ENCODE data around the gene ATP8A2.

ATP8A2 gene

DNA sequence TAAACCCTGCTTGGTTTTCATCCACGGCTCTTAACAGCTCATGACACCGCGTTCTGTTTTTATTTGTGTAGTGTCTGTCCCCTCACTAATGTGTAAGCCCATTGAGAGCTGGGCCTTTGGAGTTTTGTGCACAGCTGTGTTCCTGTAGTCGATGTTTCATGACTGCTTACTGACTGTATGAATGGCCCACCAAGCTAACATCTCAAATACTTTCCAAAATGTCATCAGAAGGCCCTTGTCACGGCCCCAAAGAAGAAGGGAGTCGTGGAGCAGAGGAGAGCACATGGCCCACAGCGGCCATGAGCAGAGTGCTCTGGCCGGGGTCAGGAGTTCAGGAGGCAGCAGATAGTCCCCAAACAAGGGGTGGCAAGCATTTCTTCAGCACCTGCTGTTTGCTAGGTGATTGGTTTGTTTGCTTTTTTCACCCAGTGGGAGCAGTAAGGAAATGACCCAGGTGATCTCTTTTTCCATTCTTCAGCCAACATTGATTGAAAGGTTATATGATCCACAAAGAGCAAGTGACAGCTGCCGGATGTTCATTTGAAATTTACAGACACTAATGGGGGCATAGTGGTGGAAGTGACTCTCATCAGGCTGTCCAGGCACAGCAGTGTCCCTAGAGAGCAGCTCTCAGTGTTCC is 315.2 kb downstream of the ATP8A2 start:
- H3K9me3 Mint-ChIP-seq = peaks cover 4% of the 10 kb centered on the region
- no peak for TF ChIP-seq CTCF (IDR thresholded peaks at IDR 0.05)
- no peak overlapping the region for H3K4me3 Mint-ChIP-seq
- H3K36me3 Mint-ChIP-seq (ENCODE audit: low read depth) = no peaks in the 10 kb centered on the region
- H3K4me1 Mint-ChIP-seq = peaks cover 67% of the 10 kb centered on the region
- no peak for DNase-seq
- peak overlapping the region; percentile 81 for H3K27ac Mint-ChIP-seq
- H3K27me3 Mint-ChIP-seq (ENCODE audit: low read depth, poor library complexity) = no peaks in the 10 kb centered on the region

DNA sequence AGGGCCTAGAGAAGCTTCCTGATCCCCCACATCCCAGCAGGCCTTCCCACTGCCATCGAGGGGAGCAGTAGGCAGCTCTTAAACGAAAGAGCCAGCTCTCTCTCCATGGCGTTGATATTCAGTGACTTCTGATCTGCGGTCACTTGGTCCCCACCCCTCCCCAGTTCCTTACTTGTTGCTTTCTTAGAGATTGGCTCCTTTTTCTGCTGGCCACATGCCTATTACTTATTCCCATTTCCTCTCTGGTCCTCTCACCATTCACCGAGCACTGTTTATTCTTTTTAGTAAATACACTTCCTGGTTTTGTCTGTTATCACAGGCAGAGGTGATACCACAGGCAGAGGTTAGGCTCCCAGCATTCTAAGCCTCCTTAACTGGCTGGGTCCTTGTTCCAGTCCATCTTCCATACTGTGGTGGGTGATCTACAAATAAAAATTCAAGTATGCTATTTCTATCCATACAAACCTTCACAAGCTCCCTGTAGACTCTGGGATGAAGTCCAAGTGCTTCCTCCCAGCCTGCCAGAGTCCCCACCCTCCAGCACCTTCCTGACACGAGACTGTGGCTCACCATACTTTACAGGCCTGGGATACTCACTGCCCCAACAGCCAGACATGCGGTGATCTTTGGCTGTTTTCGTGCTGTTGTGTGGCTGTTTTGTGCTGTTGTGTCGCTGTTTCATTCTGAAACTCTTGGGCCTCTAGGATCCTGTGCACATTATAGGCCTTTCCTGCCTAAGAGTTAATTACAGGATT is 315.9 kb downstream of the ATP8A2 start:
- no peak for DNase-seq
- Mint-ChIP-seq H3K4me1 (peaks cover 67% of the 10 kb centered on the region), H3K36me3 (ENCODE audit: low read depth) (no peaks in the 10 kb centered on the region), H3K27ac (peak overlapping the region; percentile 6), H3K4me3 (no peak overlapping the region), H3K27me3 (ENCODE audit: low read depth, poor library complexity) (no peaks in the 10 kb centered on the region), H3K9me3 (no peaks in the 10 kb centered on the region)
- no peak for TF ChIP-seq CTCF (IDR thresholded peaks at IDR 0.05)

GRCh38 chr13:25688536-25688935 is 316.8 kb downstream of the ATP8A2 start:
- no peak for TF ChIP-seq CTCF (IDR thresholded peaks at IDR 0.05)
- no peaks in the 10 kb centered on the region for H3K27me3 Mint-ChIP-seq (ENCODE audit: low read depth, poor library complexity)
- no peak for DNase-seq
- H3K27ac Mint-ChIP-seq = no peak overlapping the region
- no peaks in the 10 kb centered on the region for H3K36me3 Mint-ChIP-seq (ENCODE audit: low read depth)
- H3K4me1 Mint-ChIP-seq = peaks cover 67% of the 10 kb centered on the region
- peaks cover 4% of the 10 kb centered on the region for H3K9me3 Mint-ChIP-seq
- H3K4me3 Mint-ChIP-seq = no peak overlapping the region

GRCh38 chr13:25689539-25689938 is 317.8 kb downstream of the ATP8A2 start:
- no peak for TF ChIP-seq CTCF (IDR thresholded peaks at IDR 0.05)
- H3K4me3 Mint-ChIP-seq = no peak overlapping the region
- peaks cover 4% of the 10 kb centered on the region for H3K9me3 Mint-ChIP-seq
- H3K27me3 Mint-ChIP-seq (ENCODE audit: low read depth, poor library complexity) = no peaks in the 10 kb centered on the region
- DNase-seq = no peak
- H3K27ac Mint-ChIP-seq = no peak overlapping the region
- no peaks in the 10 kb centered on the region for H3K36me3 Mint-ChIP-seq (ENCODE audit: low read depth)
- H3K4me1 Mint-ChIP-seq = peaks cover 61% of the 10 kb centered on the region

- peaks cover 51% of the 10 kb centered on the region for H3K4me1 Mint-ChIP-seq
- no peak for DNase-seq
- no peak overlapping the region for H3K27ac Mint-ChIP-seq
- no peaks in the 10 kb centered on the region for H3K27me3 Mint-ChIP-seq (ENCODE audit: low read depth, poor library complexity)
- no peak for TF ChIP-seq CTCF (IDR thresholded peaks at IDR 0.05)
- H3K4me3 Mint-ChIP-seq = no peak overlapping the region
- peaks cover 9% of the 10 kb centered on the region for H3K9me3 Mint-ChIP-seq
- H3K36me3 Mint-ChIP-seq (ENCODE audit: low read depth) = peaks cover under 1% of the 10 kb centered on the region
Observed at GRCh38 chr13:25690582-25690981, 318.8 kb downstream of the ATP8A2 start.

DNA sequence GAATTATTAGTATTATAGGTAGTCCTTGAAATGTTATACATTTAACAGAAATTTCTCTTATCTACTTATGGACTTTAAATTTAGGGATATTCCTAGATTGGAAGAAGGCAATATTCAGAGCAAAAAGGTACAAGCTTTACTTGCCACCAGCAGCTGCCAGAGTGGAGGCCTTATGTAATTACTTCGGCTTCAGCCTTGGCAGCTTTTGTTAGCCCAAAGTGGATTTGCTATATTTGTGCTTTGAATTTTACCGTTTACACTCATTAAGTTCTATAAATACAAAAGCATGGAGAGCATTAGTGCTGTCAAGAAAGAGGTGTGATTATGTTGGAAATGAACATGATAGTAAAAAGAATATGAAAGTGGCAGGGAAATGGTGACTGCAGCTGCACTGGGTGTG is 319.9 kb downstream of the ATP8A2 start:
- H3K4me3 Mint-ChIP-seq = peak overlapping the region; percentile 10
- H3K4me1 Mint-ChIP-seq = peaks cover 50% of the 10 kb centered on the region
- peaks cover 4% of the 10 kb centered on the region for H3K36me3 Mint-ChIP-seq (ENCODE audit: low read depth)
- no peak for TF ChIP-seq CTCF (IDR thresholded peaks at IDR 0.05)
- no peak overlapping the region for H3K27ac Mint-ChIP-seq
- no peaks in the 10 kb centered on the region for H3K27me3 Mint-ChIP-seq (ENCODE audit: low read depth, poor library complexity)
- H3K9me3 Mint-ChIP-seq = peaks cover 16% of the 10 kb centered on the region
- DNase-seq = no peak

All from nephron progenitor cell (in vitro differentiated cells).